Ishikawa (cell line): ENCODE results near the gene SERPINB3.

Experiments used
- CEBPB ChIP-seq: IDR thresholded peaks from 2 replicates; pipeline ENCODE4 v1.6.1; 2012
- CREB1 ChIP-seq: IDR thresholded peaks from 2 replicates; pipeline ENCODE4 v1.6.1; 2012; ENCODE audit warnings: low read depth
- EGR1 ChIP-seq: IDR thresholded peaks from 2 replicates; pipeline ENCODE4 v1.6.1; 2012
- EP300 ChIP-seq: IDR thresholded peaks from 2 replicates; pipeline ENCODE4 v1.6.1; 2012; ENCODE audit warnings: borderline replicate concordance
- FOXM1 ChIP-seq: IDR thresholded peaks from 2 replicates; pipeline ENCODE4 v1.6.1; 2012; ENCODE audit warnings: low read depth, borderline replicate concordance
- NFIC ChIP-seq: IDR thresholded peaks from 2 replicates; pipeline ENCODE4 v1.6.1; 2012
- RAD21 ChIP-seq: IDR thresholded peaks from 2 replicates; pipeline ENCODE4 v1.6.1; 2012; ENCODE audit warnings: low read depth
- TAF1 ChIP-seq: IDR thresholded peaks from 2 replicates; pipeline ENCODE4 v1.6.1; 2012; ENCODE audit warnings: low read depth, mild to moderate bottlenecking
- TCF12 ChIP-seq: IDR thresholded peaks from 2 replicates; pipeline ENCODE4 v1.6.1; 2012; ENCODE audit warnings: low read depth
- TEAD4 ChIP-seq: IDR thresholded peaks from 2 replicates; pipeline ENCODE4 v1.6.1; 2012
- YY1 ChIP-seq: IDR thresholded peaks from 2 replicates; pipeline ENCODE4 v1.6.1; 2012; ENCODE audit warnings: low read depth
- ZBTB7A ChIP-seq: IDR thresholded peaks from 2 replicates; pipeline ENCODE4 v1.6.1; 2012; ENCODE audit warnings: low read depth
- TF ChIP-seq, protein P1 (sequence below): IDR thresholded peaks from 2 replicates; pipeline ENCODE4 v1.6.1; 2012; ENCODE audit warnings: low read depth, mild to moderate bottlenecking
- TF ChIP-seq, protein P2 (sequence below): IDR thresholded peaks from 2 replicates; pipeline ENCODE4 v1.6.1; 2012
- TF ChIP-seq, protein P3 (sequence below): IDR thresholded peaks from 2 replicates; pipeline ENCODE4 v1.6.1; 2012

SERPINB3 gene

DNA sequence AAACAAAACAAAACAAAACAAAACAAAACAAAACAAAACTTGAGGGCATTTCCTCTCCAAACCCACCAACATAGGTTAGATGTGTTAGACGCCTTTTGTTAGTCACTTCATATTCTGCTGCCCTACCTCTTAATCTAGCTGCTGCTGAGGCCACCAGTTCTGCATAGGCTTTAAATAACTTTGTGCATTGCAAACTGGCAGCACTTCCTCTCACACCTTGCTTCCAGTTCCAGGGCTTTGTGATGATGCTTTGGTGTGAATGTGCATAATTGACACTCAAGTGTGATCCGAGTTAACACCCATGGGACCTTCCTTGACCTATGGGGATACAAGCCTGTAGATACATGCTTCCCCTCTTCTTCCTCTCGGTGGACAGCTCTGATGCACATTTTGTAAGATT lies 38.8 kb upstream of the SERPINB3 start:
- no peak for TF ChIP-seq CREB1
- no peak for TF ChIP-seq TCF12
- no peak for TF ChIP-seq RAD21
- no peak for TF ChIP-seq EGR1

DNA sequence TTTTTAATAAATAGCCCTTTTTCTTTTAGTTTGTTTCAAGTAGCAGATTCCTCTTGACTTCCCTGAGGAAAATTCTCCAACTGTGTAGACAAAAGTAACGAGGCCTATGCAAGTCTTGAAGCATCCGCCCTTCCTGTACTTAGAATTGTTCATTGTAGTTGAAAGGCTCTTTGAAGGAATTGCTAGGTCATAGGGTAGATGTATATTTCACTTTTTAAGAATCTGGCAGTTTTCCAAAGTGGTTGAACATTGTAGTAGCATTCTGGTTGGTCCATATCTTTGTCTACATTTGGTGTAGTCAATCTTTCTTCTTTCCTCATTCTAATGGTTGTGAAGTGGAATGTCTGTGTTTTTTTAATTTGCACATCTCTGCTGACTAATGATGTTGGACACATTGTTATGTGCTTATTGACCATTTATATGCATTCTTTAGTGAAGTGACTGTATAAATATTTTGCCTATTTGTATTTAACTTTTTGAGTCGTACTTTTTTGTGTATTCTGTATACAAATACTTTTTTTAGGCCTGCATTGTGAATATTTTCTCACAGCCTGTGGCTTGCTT lies 35.5 kb upstream of the SERPINB3 start:
- no peak for TF ChIP-seq TCF12
- no peak for TF ChIP-seq CREB1
- TF ChIP-seq, protein P1, sequence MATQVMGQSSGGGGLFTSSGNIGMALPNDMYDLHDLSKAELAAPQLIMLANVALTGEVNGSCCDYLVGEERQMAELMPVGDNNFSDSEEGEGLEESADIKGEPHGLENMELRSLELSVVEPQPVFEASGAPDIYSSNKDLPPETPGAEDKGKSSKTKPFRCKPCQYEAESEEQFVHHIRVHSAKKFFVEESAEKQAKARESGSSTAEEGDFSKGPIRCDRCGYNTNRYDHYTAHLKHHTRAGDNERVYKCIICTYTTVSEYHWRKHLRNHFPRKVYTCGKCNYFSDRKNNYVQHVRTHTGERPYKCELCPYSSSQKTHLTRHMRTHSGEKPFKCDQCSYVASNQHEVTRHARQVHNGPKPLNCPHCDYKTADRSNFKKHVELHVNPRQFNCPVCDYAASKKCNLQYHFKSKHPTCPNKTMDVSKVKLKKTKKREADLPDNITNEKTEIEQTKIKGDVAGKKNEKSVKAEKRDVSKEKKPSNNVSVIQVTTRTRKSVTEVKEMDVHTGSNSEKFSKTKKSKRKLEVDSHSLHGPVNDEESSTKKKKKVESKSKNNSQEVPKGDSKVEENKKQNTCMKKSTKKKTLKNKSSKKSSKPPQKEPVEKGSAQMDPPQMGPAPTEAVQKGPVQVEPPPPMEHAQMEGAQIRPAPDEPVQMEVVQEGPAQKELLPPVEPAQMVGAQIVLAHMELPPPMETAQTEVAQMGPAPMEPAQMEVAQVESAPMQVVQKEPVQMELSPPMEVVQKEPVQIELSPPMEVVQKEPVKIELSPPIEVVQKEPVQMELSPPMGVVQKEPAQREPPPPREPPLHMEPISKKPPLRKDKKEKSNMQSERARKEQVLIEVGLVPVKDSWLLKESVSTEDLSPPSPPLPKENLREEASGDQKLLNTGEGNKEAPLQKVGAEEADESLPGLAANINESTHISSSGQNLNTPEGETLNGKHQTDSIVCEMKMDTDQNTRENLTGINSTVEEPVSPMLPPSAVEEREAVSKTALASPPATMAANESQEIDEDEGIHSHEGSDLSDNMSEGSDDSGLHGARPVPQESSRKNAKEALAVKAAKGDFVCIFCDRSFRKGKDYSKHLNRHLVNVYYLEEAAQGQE = no peak
- TF ChIP-seq, protein P2, sequence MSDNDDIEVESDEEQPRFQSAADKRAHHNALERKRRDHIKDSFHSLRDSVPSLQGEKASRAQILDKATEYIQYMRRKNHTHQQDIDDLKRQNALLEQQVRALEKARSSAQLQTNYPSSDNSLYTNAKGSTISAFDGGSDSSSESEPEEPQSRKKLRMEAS = no peak
- TF ChIP-seq NFIC = no peak
- no peak for TF ChIP-seq FOXM1
- no peak for TF ChIP-seq CEBPB
- no peak for TF ChIP-seq TEAD4
- TF ChIP-seq EGR1 = no peak
- TF ChIP-seq, protein P3, sequence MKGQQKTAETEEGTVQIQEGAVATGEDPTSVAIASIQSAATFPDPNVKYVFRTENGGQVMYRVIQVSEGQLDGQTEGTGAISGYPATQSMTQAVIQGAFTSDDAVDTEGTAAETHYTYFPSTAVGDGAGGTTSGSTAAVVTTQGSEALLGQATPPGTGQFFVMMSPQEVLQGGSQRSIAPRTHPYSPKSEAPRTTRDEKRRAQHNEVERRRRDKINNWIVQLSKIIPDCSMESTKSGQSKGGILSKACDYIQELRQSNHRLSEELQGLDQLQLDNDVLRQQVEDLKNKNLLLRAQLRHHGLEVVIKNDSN = no peak
- no peak for TF ChIP-seq YY1
- no peak for TF ChIP-seq ZBTB7A
- no peak for TF ChIP-seq TAF1

DNA sequence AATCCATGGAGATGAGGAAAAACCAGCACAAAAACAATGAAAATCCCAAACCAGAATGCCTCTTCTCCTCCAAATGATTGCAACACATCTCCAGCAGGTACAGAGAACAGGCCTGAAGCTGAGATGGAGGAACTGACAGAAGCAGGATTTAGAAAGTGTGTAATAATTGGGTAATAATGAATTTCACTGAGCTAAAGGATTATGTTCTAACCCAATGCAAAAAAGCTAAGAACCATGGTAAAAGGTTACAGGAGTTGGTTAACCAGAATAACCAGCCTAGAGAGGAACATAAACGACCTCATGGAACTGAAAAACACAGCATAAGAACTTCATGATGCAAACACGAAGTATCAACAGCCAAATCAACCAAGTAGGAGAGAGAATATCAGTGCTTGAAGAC lies 27.4 kb upstream of the SERPINB3 start:
- no peak for TF ChIP-seq TEAD4
- TF ChIP-seq, protein P3 = no peak
- no peak for TF ChIP-seq NFIC
- TF ChIP-seq YY1 = no peak
- TF ChIP-seq EGR1 = no peak
- TF ChIP-seq FOXM1 = no peak
- no peak for TF ChIP-seq TCF12
- TF ChIP-seq EP300 = no peak
- TF ChIP-seq, protein P1 = no peak
- no peak for TF ChIP-seq CEBPB
- TF ChIP-seq CREB1 = no peak
- TF ChIP-seq TAF1 = no peak
- TF ChIP-seq, protein P2 = no peak
- TF ChIP-seq ZBTB7A = no peak
- TF ChIP-seq RAD21 = no peak

DNA sequence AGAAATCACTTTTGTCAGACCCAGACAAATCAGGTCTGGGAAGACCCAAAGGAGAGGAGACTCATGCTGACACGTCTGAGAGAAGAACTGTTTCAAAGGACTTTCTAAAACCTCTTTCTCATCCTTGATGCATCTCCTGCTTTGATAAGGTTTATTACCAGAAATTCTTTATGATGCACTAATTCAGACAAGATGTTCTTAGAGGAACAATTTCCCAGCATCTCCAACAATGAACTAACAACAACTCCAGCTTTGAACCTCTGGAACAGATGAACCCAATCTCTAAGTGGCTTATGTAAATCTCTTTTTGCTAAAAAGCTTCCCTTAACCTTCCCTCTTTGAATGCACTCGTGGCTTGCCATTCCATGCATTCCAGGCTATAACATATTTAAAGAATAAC lies 25.2 kb upstream of the SERPINB3 start:
- no peak for TF ChIP-seq CREB1
- TF ChIP-seq EGR1 = no peak
- TF ChIP-seq, protein P1 = no peak
- no peak for TF ChIP-seq TCF12
- no peak for TF ChIP-seq RAD21
- no peak for TF ChIP-seq TEAD4
- no peak for TF ChIP-seq FOXM1
- TF ChIP-seq YY1 = no peak

DNA sequence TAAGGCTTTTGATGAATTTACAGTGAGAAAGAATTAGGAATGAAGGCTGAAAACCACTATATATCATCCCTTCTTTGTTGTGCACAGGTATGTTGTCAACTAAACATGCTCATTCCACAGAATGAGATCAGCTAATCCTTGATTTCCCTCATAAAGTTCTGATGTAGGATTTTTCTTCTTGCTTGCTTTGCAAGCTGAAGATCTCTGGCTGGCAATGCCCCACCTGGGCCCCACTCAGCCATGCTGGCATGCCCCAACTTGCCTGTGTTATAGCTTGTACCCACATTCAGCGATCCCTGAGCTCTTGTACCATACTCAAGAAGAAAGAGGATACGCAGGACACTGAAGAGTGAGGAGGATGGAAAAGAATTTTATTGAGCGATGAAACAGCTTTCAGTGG lies 23.0 kb upstream of the SERPINB3 start:
- TF ChIP-seq FOXM1 = no peak
- TF ChIP-seq EGR1 = no peak
- no peak for TF ChIP-seq TAF1
- no peak for TF ChIP-seq TEAD4
- no peak for TF ChIP-seq YY1
- TF ChIP-seq CEBPB = no peak
